HG03097 (cell line): ENCODE data around the gene RXRA.
"Not testable (repeated sequence)": the region's sequence is repeated elsewhere in the genome, so short reads cannot be mapped to it uniquely, and the experiment has no call there.

Experiments used
- ATAC-seq: cut with Tn5 transposase; IDR thresholded peaks from one replicate; pipeline ENCODE4 v1.9.1; 2021; ENCODE audit not compliant: unreplicated experiment, low FRiP score

RXRA gene

GRCh38 chr9:134307674-134308638 is 18.3 kb upstream of the RXRA start:
- no peak for ATAC-seq

GRCh38 chr9:134308639-134309220 is 17.5 kb upstream of the RXRA start:
- not testable (repeated sequence) for ATAC-seq

GRCh38 chr9:134313470-134313869 is 12.8 kb upstream of the RXRA start:
- ATAC-seq: no peak

GRCh38 chr9:134314039-134314949 is 12.0 kb upstream of the RXRA start:
- ATAC-seq: no peak

GRCh38 chr9:134314950-134315715 is 11.1 kb upstream of the RXRA start:
- ATAC-seq: no peak

- no peak for ATAC-seq
Measured at GRCh38 chr9:134315716-134316448, 10.4 kb upstream of the RXRA start.

- ATAC-seq: no peak
Measured at GRCh38 chr9:134316449-134317160, 9.7 kb upstream of the RXRA start.

- ATAC-seq: no peak
Measured at GRCh38 chr9:134317400-134317789, 8.9 kb upstream of the RXRA start.

- ATAC-seq: no peak
Measured at GRCh38 chr9:134317790-134318414, 8.4 kb upstream of the RXRA start.

- no peak for ATAC-seq
Measured at GRCh38 chr9:134318481-134318891, 7.8 kb upstream of the RXRA start.

GRCh38 chr9:134318941-134319305 is 7.3 kb upstream of the RXRA start:
- no peak for ATAC-seq

GRCh38 chr9:134319306-134320125 is 6.7 kb upstream of the RXRA start:
- no peak for ATAC-seq

- ATAC-seq: no peak
Measured at GRCh38 chr9:134320126-134320867, 6.0 kb upstream of the RXRA start.

GRCh38 chr9:134320868-134321471 is 5.3 kb upstream of the RXRA start:
- no peak for ATAC-seq

- ATAC-seq: no peak
Measured at GRCh38 chr9:134321531-134321930, 4.7 kb upstream of the RXRA start.

- no peak for ATAC-seq
Measured at GRCh38 chr9:134321946-134322741, 4.1 kb upstream of the RXRA start.
